Left ventricle myocardium inferior (tissue), 1 donor: ENCODE data around the gene RPL23. TPM values are rescaled to one million over a fixed set of nuclear protein-coding genes. Genes with fewer than 3 reads are reported as not detected.

Experiments
- DNase-seq: peaks from one replicate; pipeline ENCODE4 v3.0.0-alpha.2; 2020
- H3K27ac ChIP-seq: fragments of 200-600 bp; replicated peaks from 2 replicates; pipeline ENCODE4 v1.8.0; 2021
- H3K27me3 ChIP-seq: fragments of 200-600 bp; 2 replicates; pipeline ENCODE4 v1.8.0; 2021; ENCODE audit warnings: low read depth
- H3K36me3 ChIP-seq: fragments of 200-600 bp; 2 replicates; pipeline ENCODE4 v1.8.0; 2021
- H3K4me1 ChIP-seq: fragments of 200-600 bp; 2 replicates; pipeline ENCODE4 v1.8.0; 2021
- H3K4me3 ChIP-seq: fragments of 200-600 bp; 2 replicates; pipeline ENCODE4 v1.8.0; 2021; ENCODE audit warnings: mild to moderate bottlenecking, moderate library complexity
- H3K9me3 ChIP-seq: fragments of 200-600 bp; replicated peaks from 2 replicates; pipeline ENCODE4 v1.8.0; 2021
- intact Hi-C: fragments of 100-400 bp; cut with micrococcal nuclease; formaldehyde crosslinking; loops from one replicate; pipeline ENCODE4 v1.11.0; 2022
- total RNA-seq: library from RNA; stranded (reverse); fragmentation: NEBNext Ultra II Directional; extraction: Animal tissue kit (Norgen Biotek cat#: 25700); gene quantifications from one replicate; pipeline ENCODE4 v1.2.1, GENCODE V29; 2021
- TF ChIP-seq, protein P1 (sequence below): fragments of 200-600 bp; IDR thresholded peaks from 2 replicates; pipeline ENCODE4 v1.8.0; 2021; ENCODE audit warnings: antibody characterized with exemption, mild to moderate bottlenecking, borderline replicate concordance
- donor health status: DM: no; HTN: yes; CAD: no; lungs with severe emphysema.

RPL23 gene
- total RNA-seq, 1 donor from 2014 or later: 760 TPM

DNA sequence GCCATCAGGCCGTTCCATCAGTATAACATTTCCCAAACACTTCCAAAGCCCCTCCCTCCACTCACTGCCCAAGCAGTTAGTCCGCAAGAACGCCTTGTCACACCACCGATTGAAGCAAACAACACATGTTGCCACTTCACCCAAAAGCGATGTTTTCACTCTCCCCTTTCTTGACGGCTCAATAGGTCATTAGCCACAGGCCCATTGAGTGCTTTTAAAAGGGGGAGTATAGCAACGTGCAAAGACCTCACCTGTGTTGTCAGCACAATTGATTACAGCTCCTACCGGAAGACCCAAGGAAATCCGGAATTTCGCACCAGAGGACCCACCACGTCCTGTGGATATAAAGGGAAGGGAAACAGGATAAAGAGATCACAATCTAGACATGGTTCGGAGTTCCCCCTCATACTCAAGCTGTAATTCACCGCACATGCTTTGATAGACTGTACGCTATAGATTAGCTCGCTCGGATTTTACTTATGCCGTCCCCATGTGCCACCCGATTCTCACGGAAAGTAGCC, 690 bp downstream of the RPL23 start:
- H3K9me3 ChIP-seq: no peaks in the 10 kb centered on the region
- peak overlapping the region; percentile 72 for H3K4me3 ChIP-seq
- H3K36me3 ChIP-seq: peaks cover 51% of the 10 kb centered on the region
- TF ChIP-seq, protein P1, sequence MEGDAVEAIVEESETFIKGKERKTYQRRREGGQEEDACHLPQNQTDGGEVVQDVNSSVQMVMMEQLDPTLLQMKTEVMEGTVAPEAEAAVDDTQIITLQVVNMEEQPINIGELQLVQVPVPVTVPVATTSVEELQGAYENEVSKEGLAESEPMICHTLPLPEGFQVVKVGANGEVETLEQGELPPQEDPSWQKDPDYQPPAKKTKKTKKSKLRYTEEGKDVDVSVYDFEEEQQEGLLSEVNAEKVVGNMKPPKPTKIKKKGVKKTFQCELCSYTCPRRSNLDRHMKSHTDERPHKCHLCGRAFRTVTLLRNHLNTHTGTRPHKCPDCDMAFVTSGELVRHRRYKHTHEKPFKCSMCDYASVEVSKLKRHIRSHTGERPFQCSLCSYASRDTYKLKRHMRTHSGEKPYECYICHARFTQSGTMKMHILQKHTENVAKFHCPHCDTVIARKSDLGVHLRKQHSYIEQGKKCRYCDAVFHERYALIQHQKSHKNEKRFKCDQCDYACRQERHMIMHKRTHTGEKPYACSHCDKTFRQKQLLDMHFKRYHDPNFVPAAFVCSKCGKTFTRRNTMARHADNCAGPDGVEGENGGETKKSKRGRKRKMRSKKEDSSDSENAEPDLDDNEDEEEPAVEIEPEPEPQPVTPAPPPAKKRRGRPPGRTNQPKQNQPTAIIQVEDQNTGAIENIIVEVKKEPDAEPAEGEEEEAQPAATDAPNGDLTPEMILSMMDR: no peak
- no peak for DNase-seq
- peaks cover 34% of the 10 kb centered on the region for H3K4me1 ChIP-seq
- intact Hi-C loops: no loop called here
- H3K27me3 ChIP-seq: no peaks in the 10 kb centered on the region
- peak overlapping the region; percentile 97 for H3K27ac ChIP-seq

DNA sequence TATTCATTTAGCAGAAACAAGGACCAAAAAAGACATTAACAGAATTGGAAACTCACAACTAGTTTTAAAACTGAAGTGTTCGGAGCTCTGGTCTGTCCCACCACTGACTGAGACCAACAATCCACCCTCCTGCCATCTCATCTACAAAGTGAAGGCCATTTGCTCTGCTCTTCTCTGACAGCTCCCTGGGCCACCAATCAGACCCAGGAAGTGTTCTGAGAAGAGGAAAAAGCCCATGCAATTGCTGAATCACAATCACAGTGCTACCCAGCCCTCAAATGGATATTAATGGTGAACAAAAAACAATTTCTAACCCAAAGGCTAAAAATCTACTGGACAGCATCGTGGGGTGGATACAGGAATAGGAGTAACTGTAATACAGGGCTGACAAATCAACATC, 2.1 kb downstream of the RPL23 start:
- no peaks in the 10 kb centered on the region for H3K9me3 ChIP-seq
- DNase-seq: no peak
- no peaks in the 10 kb centered on the region for H3K27me3 ChIP-seq
- peaks cover 62% of the 10 kb centered on the region for H3K36me3 ChIP-seq
- no peak overlapping the region for H3K27ac ChIP-seq
- intact Hi-C loops: no loop called here
- peaks cover 34% of the 10 kb centered on the region for H3K4me1 ChIP-seq
- peak overlapping the region; percentile 72 for H3K4me3 ChIP-seq
- TF ChIP-seq, protein P1: no peak

DNA sequence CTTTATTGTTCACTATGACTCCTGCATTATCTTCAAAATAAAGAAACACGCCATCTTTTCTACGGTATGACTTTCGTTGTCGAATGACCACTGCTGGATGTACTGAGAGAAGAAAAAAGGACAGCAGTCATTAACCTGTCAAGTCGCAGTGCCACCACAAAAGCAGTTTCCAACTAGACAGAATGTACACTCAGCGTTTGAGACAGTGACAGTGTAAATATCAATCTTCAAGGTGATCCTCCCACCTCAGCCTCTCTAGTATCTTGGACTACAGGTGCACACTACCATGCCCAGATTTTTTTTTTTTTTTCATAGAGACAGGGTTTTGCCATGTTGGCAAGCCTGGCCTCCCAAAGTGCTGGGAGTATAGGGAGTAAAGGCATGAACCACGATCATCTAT, 3.1 kb downstream of the RPL23 start:
- no peaks in the 10 kb centered on the region for H3K9me3 ChIP-seq
- H3K27me3 ChIP-seq: no peaks in the 10 kb centered on the region
- intact Hi-C loops: no loop called here
- TF ChIP-seq, protein P1: no peak
- peaks cover 34% of the 10 kb centered on the region for H3K4me1 ChIP-seq
- no peak for DNase-seq
- no peak overlapping the region for H3K4me3 ChIP-seq
- H3K27ac ChIP-seq: no peak overlapping the region
- H3K36me3 ChIP-seq: peaks cover 62% of the 10 kb centered on the region

DNA sequence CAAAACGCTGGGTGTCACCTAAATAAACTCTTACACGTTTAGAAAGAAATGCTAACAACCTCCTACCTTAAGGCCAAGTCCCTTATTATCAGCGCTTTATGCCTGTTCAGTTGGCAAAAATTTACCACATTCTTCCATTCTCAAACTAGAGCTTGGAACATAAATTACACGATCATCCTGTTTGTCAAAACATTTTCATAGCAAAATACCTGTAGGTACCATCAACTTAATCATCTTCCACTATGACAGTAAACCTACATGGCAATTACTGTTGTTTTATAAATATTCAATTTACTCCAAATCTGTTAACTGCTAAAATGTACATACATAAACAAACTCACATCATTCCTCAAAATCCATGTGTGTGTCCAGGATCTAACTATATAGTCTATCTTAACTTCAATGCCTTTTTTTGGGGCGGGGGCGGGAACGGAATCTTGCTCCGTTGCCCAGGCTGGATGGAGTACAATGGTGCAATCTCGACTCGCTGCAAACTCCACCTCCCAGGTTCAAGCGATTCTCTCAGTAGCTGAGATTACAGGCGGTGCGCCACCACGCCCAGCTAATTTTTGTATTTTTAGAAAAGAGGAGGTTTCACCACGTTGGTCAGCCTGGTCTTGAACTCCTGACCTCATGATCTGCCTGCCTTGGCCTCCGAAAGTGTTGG, 4.4 kb downstream of the RPL23 start:
- H3K36me3 ChIP-seq: peaks cover 62% of the 10 kb centered on the region
- TF ChIP-seq, protein P1: no peak
- peaks cover 30% of the 10 kb centered on the region for H3K4me1 ChIP-seq
- H3K4me3 ChIP-seq: no peak overlapping the region
- DNase-seq: no peak
- intact Hi-C loops: no loop called here
- H3K27me3 ChIP-seq: no peaks in the 10 kb centered on the region
- H3K9me3 ChIP-seq: no peaks in the 10 kb centered on the region
- H3K27ac ChIP-seq: no peak overlapping the region

DNA sequence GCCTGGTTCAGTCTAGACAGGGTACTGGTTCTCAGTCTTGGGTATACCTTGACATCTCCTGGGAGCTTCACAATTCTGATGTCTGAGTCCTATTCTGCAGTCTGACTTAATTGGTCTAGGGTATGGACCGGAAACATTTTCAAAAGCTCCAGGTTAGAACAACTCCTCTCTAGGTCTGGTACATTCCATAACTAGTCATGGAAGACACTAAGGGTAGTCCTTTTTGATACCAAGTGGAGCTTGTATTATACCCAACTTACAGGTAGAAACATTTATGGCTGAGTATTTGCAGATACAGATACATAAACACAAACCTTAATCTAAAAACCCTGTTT, 5.0 kb downstream of the RPL23 start:
- Histone ChIP-seq H3K27ac (no peak overlapping the region), H3K27me3 (no peaks in the 10 kb centered on the region), H3K9me3 (no peaks in the 10 kb centered on the region), H3K4me1 (peaks cover 28% of the 10 kb centered on the region), H3K4me3 (no peak overlapping the region), H3K36me3 (peaks cover 62% of the 10 kb centered on the region)
- TF ChIP-seq, protein P1: no peak
- no peak for DNase-seq
- intact Hi-C loops: no loop called here
